ENCODE measurements around the gene RNF175.

DNA sequence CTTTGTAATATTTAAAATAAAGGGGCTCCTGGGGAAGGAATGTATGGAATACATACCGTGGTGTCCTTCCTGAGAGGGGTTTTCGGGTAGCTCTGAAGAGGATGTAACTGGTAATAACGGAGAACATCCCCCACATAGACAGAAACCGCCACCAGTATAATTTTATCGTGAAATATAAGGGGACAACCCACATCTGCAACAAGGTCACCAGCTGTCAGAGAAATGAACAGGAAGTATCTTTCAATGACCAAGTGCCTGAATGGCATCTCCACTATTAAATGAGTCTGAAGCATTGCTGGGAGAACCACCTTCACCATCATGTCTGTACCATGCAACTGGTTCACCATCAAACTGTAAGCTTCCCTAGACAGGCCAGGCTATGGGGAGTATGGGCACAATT lies 31.7 kb downstream of the RNF175 start:
- TF ChIP-seq POLR2AphosphoS5 (IDR thresholded peaks at IDR 0.05): no peak
- TF ChIP-seq, protein P1, sequence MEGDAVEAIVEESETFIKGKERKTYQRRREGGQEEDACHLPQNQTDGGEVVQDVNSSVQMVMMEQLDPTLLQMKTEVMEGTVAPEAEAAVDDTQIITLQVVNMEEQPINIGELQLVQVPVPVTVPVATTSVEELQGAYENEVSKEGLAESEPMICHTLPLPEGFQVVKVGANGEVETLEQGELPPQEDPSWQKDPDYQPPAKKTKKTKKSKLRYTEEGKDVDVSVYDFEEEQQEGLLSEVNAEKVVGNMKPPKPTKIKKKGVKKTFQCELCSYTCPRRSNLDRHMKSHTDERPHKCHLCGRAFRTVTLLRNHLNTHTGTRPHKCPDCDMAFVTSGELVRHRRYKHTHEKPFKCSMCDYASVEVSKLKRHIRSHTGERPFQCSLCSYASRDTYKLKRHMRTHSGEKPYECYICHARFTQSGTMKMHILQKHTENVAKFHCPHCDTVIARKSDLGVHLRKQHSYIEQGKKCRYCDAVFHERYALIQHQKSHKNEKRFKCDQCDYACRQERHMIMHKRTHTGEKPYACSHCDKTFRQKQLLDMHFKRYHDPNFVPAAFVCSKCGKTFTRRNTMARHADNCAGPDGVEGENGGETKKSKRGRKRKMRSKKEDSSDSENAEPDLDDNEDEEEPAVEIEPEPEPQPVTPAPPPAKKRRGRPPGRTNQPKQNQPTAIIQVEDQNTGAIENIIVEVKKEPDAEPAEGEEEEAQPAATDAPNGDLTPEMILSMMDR (IDR thresholded peaks at IDR 0.05 in 8 of 11, conservative IDR thresholded peaks at IDR 0.05 in 3 of 11): no peak
- no peak for TF ChIP-seq POLR2A (IDR thresholded peaks at IDR 0.05)

All from spleen (tissue), 7 donors.